Lower leg skin (tissue), 4 donors: ENCODE data around the gene CD274. TPM values are rescaled to one million over a fixed set of nuclear protein-coding genes. Genes with fewer than 3 reads are reported as not detected.

Experiments used
- DNase-seq, 2 donors: peaks; one replicate each; pipeline ENCODE4 v3.0.0-alpha.2; 2019; ENCODE audit warnings: low spot score in 2 of 2
- H3K4me3 ChIP-seq: fragments of 200-600 bp; sonication (generic); 2 replicates; pipeline ENCODE4 v1.5.1; 2017; ENCODE audit warnings: mild to moderate bottlenecking, low read depth; ENCODE audit not compliant: poor library complexity, severe bottlenecking
- POLR2A ChIP-seq, 2 donors: fragments of 450-650 bp; IDR thresholded peaks; one replicate each; pipeline ENCODE4 v1.6.1; 2016 to 2017; ENCODE audit warnings: antibody characterized with exemption in 2 of 2, mild to moderate bottlenecking in 1 of 2, moderate library complexity in 1 of 2
- WGBS, 2 donors: methylation state at CpG; one replicate each; pipeline ENCODE4 v1.1.5; 2018; 5-methylcytosine and 5-hydroxymethylcytosine counted together
- intact Hi-C: fragments of 100-400 bp; cut with DNase I; formaldehyde crosslinking; loops from one replicate; pipeline ENCODE4 v1.15.0; 2023; ENCODE audit warnings: low total_unique reads
- total RNA-seq, 4 donors: library from RNA; depleted of rRNA; stranded (reverse); fragments of >200 nt; gene quantifications; one replicate each; pipeline ENCODE4 v1.1.0, GENCODE V29; 2016
- TF ChIP-seq, protein P1 (sequence below), 3 donors: fragments of 450-650 bp; IDR thresholded peaks; one replicate each; pipeline ENCODE4 v1.5.1; 2016; ENCODE audit warnings: antibody characterized with exemption in 3 of 3, mild to moderate bottlenecking in 3 of 3, moderate library complexity in 2 of 3

CD274 gene
- total RNA-seq, 4 donors from 2014 or later = 0.08 to 1.5 (median 0.50) TPM

DNA sequence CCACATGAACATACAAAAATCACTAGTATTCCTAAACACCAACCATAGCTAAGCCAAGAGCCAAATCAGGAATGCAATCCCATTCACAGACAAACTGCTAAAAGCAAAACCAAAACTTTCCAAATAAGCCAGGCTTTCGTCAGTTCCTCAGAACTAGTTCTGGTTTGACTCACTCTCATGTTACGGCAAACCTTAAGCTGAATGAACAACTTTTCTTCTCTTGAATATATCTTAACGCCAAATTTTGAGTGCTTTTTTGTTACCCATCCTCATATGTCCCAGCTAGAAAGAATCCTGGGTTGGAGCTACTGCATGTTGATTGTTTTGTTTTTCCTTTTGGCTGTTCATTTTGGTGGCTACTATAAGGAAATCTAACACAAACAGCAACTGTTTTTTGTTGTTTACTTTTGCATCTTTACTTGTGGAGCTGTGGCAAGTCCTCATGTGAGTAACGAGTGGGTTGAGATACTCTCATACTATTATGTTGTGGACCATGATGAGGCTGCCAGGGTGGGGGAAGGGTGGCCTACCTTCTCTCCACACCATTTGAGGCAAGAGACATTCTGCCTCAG, 60.1 kb downstream of the CD274 start, which contains the start of gene PDCD1LG2:
TSS of gene PDCD1LG2 (plus strand) at position 172 of the 572 bp plus-strand sequence. CDS start 12,016 bp downstream, outside the sequence.
- no peak for TF ChIP-seq POLR2A (IDR thresholded peaks at IDR 0.05)
- TF ChIP-seq, protein P1, sequence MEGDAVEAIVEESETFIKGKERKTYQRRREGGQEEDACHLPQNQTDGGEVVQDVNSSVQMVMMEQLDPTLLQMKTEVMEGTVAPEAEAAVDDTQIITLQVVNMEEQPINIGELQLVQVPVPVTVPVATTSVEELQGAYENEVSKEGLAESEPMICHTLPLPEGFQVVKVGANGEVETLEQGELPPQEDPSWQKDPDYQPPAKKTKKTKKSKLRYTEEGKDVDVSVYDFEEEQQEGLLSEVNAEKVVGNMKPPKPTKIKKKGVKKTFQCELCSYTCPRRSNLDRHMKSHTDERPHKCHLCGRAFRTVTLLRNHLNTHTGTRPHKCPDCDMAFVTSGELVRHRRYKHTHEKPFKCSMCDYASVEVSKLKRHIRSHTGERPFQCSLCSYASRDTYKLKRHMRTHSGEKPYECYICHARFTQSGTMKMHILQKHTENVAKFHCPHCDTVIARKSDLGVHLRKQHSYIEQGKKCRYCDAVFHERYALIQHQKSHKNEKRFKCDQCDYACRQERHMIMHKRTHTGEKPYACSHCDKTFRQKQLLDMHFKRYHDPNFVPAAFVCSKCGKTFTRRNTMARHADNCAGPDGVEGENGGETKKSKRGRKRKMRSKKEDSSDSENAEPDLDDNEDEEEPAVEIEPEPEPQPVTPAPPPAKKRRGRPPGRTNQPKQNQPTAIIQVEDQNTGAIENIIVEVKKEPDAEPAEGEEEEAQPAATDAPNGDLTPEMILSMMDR (IDR thresholded peaks at IDR 0.05) = no peak
- 10 to 14% methylated on average over 4 of the region's 4 CpGs for WGBS, 2 donors
- DNase-seq = no peak
- H3K4me3 ChIP-seq = no peak within 1 kb of the TSS
- intact Hi-C loops = no loop called here

DNA sequence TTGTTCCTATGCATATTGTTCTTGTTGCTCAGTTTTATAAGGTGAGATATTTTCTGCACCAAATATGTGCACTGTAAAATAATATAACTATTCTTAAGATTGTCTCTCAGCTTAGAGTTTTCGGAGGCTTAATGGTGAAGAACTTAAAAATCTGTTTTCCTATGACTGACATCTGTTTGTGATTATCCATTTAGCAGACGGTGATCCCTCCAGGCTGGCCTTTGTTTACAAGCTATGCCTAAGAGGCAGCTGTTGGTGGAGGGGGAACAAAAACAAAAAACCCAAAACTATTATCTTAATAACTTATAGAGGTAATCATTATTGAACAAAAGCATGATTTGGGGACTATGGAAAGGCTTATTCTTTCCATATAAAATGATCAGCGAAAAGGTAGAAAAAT, 60.6 kb downstream of the CD274 start:
- H3K4me3 ChIP-seq = no peak overlapping the region
- intact Hi-C loops = no loop called here
- no peak for TF ChIP-seq POLR2A (IDR thresholded peaks at IDR 0.05)
- TF ChIP-seq, protein P1 (IDR thresholded peaks at IDR 0.05) = no peak
- WGBS, 2 donors = 62 to 75% methylated on average over 3 of the region's 3 CpGs
- DNase-seq = no peak

DNA sequence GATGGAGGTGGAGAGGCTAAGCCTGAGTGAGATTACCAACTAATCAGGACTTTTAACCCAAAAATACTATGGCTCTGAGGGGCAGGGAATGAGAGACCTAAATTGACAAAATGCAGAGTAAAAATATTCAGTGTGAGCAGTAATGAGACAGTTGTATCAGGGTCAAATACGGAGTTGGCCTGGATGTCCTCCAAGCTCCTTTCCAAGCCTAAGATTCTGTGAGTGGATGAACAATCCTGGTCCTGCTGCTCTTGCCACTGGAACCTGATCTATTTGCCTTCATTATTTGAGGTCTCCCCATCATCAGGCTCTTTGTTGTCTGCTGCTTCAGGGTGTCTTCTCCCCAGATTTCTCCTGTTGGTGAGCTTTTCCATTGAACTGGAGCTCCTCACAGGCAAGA, 61.1 kb downstream of the CD274 start:
- intact Hi-C loops = no loop called here
- TF ChIP-seq, protein P1 (IDR thresholded peaks at IDR 0.05) = no peak
- no peak for TF ChIP-seq POLR2A (IDR thresholded peaks at IDR 0.05)
- no peak overlapping the region for H3K4me3 ChIP-seq
- WGBS, 2 donors = 32 to 74% methylated on average over 1 of the region's 1 CpG
- no peak for DNase-seq

DNA sequence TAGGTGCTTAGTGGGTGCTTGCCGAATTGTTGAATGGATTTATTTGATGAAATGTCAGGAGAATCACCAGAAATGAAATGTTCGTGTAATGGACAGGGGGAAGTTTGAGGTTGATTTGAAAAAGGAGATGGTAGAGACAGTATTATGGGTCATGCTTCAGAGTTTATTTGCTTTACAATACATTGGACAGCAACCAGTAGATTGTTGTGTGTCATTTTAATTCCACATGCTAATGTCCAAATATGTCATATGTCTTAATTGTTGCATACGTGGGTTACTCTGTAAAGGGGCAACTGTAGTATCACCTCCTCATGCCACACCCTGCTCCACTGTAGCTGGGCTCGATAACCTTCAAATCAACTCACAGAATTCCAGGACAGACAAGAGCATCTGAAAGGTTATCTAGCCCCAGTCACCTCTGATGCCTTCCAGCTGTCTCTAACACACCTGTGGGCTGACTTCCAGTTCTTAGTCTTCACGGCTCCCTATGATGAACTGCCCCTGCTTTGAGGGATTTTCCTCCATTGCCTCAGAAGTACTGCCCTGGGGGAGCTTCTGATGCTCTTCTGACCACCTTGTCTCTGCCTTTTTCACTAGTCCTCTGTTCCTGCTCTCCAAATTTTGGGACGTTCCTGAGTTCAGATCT, 61.7 kb downstream of the CD274 start:
- no peak overlapping the region for H3K4me3 ChIP-seq

DNA sequence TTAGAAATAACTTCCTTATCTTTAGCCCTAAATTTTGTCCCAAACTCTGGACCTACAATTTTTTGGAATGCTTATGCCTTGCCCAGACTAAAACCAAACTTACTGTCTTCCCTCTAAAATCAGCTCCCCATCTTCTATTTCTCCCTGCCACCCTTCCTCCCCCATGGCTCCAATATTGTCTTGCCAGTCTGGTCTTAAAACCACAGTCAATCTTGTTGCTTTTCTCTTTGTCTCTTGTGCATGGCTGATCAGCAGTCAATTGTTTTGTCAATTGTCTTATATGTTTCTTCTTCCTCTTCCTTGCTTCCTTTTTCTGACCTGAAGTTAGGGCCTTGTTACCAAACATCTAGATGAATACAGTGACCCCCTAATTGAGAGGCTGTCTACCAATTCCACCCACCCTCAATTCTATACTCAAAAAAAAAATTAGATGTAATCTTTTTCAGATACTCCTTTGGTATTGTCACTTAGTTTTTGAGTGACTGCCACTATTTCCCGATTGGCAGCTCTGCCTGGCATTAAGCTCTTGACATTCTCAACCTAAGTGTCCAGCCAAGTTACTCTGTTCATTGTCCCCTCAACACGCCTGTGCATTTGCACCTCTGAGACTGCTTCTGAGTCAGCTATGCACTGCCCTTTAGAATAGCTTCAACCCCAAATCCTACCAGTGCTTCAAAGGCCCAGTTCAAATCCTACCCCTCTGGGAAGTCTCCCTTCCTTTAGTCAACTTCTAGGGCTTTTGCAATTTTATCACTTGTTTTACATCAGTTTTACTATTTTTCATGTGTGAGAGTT, 62.5 kb downstream of the CD274 start:
- 80 to 87% methylated on average over 2 of the region's 2 CpGs for WGBS, 2 donors
- TF ChIP-seq POLR2A (IDR thresholded peaks at IDR 0.05) = no peak
- TF ChIP-seq, protein P1 (IDR thresholded peaks at IDR 0.05) = no peak
- intact Hi-C loops = loop anchor here (2.0 kb wide), 1 partner anchor 38 kb away; no protein-coding TSS in a partner anchor
- no peak overlapping the region for H3K4me3 ChIP-seq
- DNase-seq = no peak

More for the DNA sequence above, 61.7 kb downstream of the CD274 start:
- WGBS, 2 donors = 72 to 77% methylated on average over 6 of the region's 6 CpGs
- DNase-seq = no peak
- TF ChIP-seq, protein P1 (IDR thresholded peaks at IDR 0.05) = no peak
- no peak for TF ChIP-seq POLR2A (IDR thresholded peaks at IDR 0.05)
- intact Hi-C loops = loop anchor here (2.0 kb wide), 1 partner anchor 37 kb away; no protein-coding TSS in a partner anchor
